Tibial nerve (tissue), 4 donors: Measurements from ENCODE around the gene SLAMF8. TPM values are rescaled to one million over a fixed set of nuclear protein-coding genes. Genes with fewer than 3 reads are reported as not detected.

Experiments used
- DNase-seq, 2 donors: peaks; one replicate each; pipeline ENCODE4 v3.0.0-alpha.2; 2019; ENCODE audit warnings: low spot score in 2 of 2
- H3K27ac ChIP-seq, 4 donors: fragments of 200-600 bp; sonication (generic) in 3 of 4; one replicate each; pipeline ENCODE4 v1.5.1; 2017 to 2019; ENCODE audit warnings: mild to moderate bottlenecking in 1 of 4
- H3K27me3 ChIP-seq, 2 donors: fragments of 200-600 bp; sonication (generic) in 1 of 2; one replicate each; pipeline versions ENCODE4 v1.5.1 to v1.6.0; 2017 to 2019
- H3K36me3 ChIP-seq, 3 donors: fragments of 200-600 bp; sonication (generic); one replicate each; pipeline ENCODE4 v1.5.1; 2018 to 2019
- H3K4me1 ChIP-seq, 4 donors: fragments of 200-600 bp; sonication (generic) in 3 of 4; one replicate each; pipeline ENCODE4 v1.5.1; 2017 to 2019
- H3K4me3 ChIP-seq, 4 donors: fragments of 200-600 bp; sonication (generic) in 3 of 4; one replicate each; pipeline ENCODE4 v1.5.1; 2017 to 2019; ENCODE audit warnings: mild to moderate bottlenecking in 1 of 4, moderate library complexity in 1 of 4
- H3K9me3 ChIP-seq, 4 donors: fragments of 200-600 bp; sonication (generic) in 3 of 4; one replicate each; pipeline ENCODE4 v1.5.1; 2017 to 2019
- CTCF ChIP-seq, 5 experiments: fragments of 200-600 bp in 3 of 5; fragments of 450-650 bp in 2 of 5; sonication (generic) in 3 of 5; IDR thresholded peaks; one replicate each; pipeline ENCODE4 v1.5.1; 2016 to 2019; ENCODE audit warnings: antibody characterized with exemption in 5 of 5, mild to moderate bottlenecking in 3 of 5, moderate library complexity in 2 of 5
- EP300 ChIP-seq, 2 donors: sonication (generic); formaldehyde crosslinking; IDR thresholded peaks; one replicate each; pipeline ENCODE4 v1.6.1; 2017; ENCODE audit warnings: antibody characterized with exemption in 2 of 2, mild to moderate bottlenecking in 1 of 2
- POLR2A ChIP-seq, 2 donors: fragments of 450-650 bp; IDR thresholded peaks; one replicate each; pipeline ENCODE4 v1.6.1; 2017; ENCODE audit warnings: antibody characterized with exemption in 2 of 2, mild to moderate bottlenecking in 2 of 2, moderate library complexity in 2 of 2
- WGBS, 2 donors: methylation state at CpG; one replicate each; pipeline ENCODE4 v1.1.5; 2018; 5-methylcytosine and 5-hydroxymethylcytosine counted together
- total RNA-seq, 4 donors: library from RNA; depleted of rRNA; stranded (reverse); fragments of >200 nt; gene quantifications; one replicate each; pipeline ENCODE4 v1.1.0, GENCODE V29; 2016

The SLAMF8 gene
- total RNA-seq, 4 donors from 2014 or later, result 2.2 to 6.9 (median 3.7) TPM

- 49 to 59% methylated on average over 3 of the region's 3 CpGs for WGBS, 2 donors
Measured at GRCh38 chr1:159848326-159848725, 21.7 kb downstream of the SLAMF8 start.

GRCh38 chr1:159849626-159850366, 23.1 kb downstream of the SLAMF8 start:
- H3K27ac ChIP-seq, result no peak overlapping the region
- 63 to 66% methylated on average over 2 of the region's 2 CpGs for WGBS, 2 donors
- no peaks in the 10 kb centered on the region for H3K36me3 ChIP-seq
- peaks cover 0 to 19% (median 12%) of the 10 kb centered on the region in 4 donors for H3K4me1 ChIP-seq
- H3K27me3 ChIP-seq, result no peaks in the 10 kb centered on the region
- H3K9me3 ChIP-seq, result no peaks in the 10 kb centered on the region
- no peak overlapping the region for H3K4me3 ChIP-seq
- DNase-seq, result no peak
- TF ChIP-seq POLR2A (IDR thresholded peaks at IDR 0.05) (no peak), EP300 (IDR thresholded peaks at IDR 0.05) (no peak), CTCF (IDR thresholded peaks at IDR 0.05) (no peak)

More at GRCh38 chr1:159848326-159848725, 21.7 kb downstream of the SLAMF8 start:
- no peak overlapping the region for H3K4me3 ChIP-seq
- no peaks in the 10 kb centered on the region for H3K36me3 ChIP-seq
- TF ChIP-seq POLR2A (IDR thresholded peaks at IDR 0.05) (no peak), CTCF (IDR thresholded peaks at IDR 0.05) (no peak), EP300 (IDR thresholded peaks at IDR 0.05) (no peak)
- no peaks in the 10 kb centered on the region for H3K27me3 ChIP-seq
- H3K4me1 ChIP-seq, result peaks cover 0 to 13% (median 5%) of the 10 kb centered on the region in 4 donors
- DNase-seq, result no peak
- H3K27ac ChIP-seq, result no peak overlapping the region
- no peaks in the 10 kb centered on the region for H3K9me3 ChIP-seq

GRCh38 chr1:159851407-159851806, 24.7 kb downstream of the SLAMF8 start:
- Histone ChIP-seq H3K27me3 (no peaks in the 10 kb centered on the region), H3K27ac (no peak overlapping the region), H3K4me3 (no peak overlapping the region), H3K36me3 (peaks cover 0 to 7% (median 0%) of the 10 kb centered on the region in 3 donors), H3K9me3 (no peaks in the 10 kb centered on the region), H3K4me1 (peaks cover 0 to 24% (median 17%) of the 10 kb centered on the region in 4 donors)
- peak in 1 of 5 experiments; percentile 4 for TF ChIP-seq CTCF (IDR thresholded peaks at IDR 0.05)
- no peak for TF ChIP-seq EP300 (IDR thresholded peaks at IDR 0.05)
- no peak for DNase-seq
- WGBS, 2 donors, result 46% methylated on average over 1 of the region's 1 CpG

GRCh38 chr1:159853417-159854115, 26.9 kb downstream of the SLAMF8 start:
- TF ChIP-seq CTCF (IDR thresholded peaks at IDR 0.05), result no peak
- no peak for TF ChIP-seq POLR2A (IDR thresholded peaks at IDR 0.05)
- no peak for TF ChIP-seq EP300 (IDR thresholded peaks at IDR 0.05)
- no peak for DNase-seq
- peaks cover 0 to 16% (median 0%) of the 10 kb centered on the region in 3 donors for H3K36me3 ChIP-seq
- no peaks in the 10 kb centered on the region for H3K27me3 ChIP-seq
- H3K9me3 ChIP-seq, result no peaks in the 10 kb centered on the region
- peak overlapping the region; percentile 94 to 97 (median 96) for H3K27ac ChIP-seq
- 16 to 18% methylated on average over 6 of the region's 6 CpGs for WGBS, 2 donors
- peak overlapping the region; percentile 56 to 78 (median 68) for H3K4me3 ChIP-seq
- H3K4me1 ChIP-seq, result peaks cover 0 to 24% (median 17%) of the 10 kb centered on the region in 4 donors
